Measurements from ENCODE around the gene RBFA. TPM values are rescaled to one million over a fixed set of nuclear protein-coding genes. Genes with fewer than 3 reads are reported as not detected.
"Not testable (repeated sequence)": the region's sequence is repeated elsewhere in the genome, so short reads cannot be mapped to it uniquely, and the experiment has no call there.

Gene RBFA
- total and polyA plus RNA-seq, 2 of the 13 experiments (the other 11 are each of a cell fraction or from before 2014, with no cell fraction given) = 29.7 to 42.4 TPM

- Histone ChIP-seq H3K79me2 (ENCODE audit: insufficient read depth, low read length) (peaks cover 43% of the 10 kb centered on the region), H3K9ac (ENCODE audit: insufficient read depth, low read depth, low read length) (peak overlapping the region; percentile 92), H2AFZ (ENCODE audit: low read length) (no peak overlapping the region), H4K20me1 (ENCODE audit: insufficient read depth, low read length) (peaks cover 22% of the 10 kb centered on the region), H3K4me2 (ENCODE audit: low read depth, low read length) (peak overlapping the region; percentile 97), H3K9me3 (ENCODE audit: low read length) (no peaks in the 10 kb centered on the region), H3K36me3 (replicated peaks in 1 of 2; ENCODE audit: control insufficient read depth in 1 of 2, insufficient read depth in 2 of 2, low read length in 2 of 2) (peaks cover 2 to 8% of the 10 kb centered on the region in 2 experiments; a peak in 4 of 5 replicates), H3K27me3 (ENCODE audit: control insufficient read depth in 1 of 2, insufficient read depth in 2 of 2, low read length in 2 of 2) (no peaks in the 10 kb centered on the region; a peak in 1 of 5 replicates), H3K27ac (ENCODE audit: extremely low read length, insufficient read depth, low read length) (peak overlapping the region; percentile 85), H3K4me3 (replicated peaks in 1 of 3; ENCODE audit: insufficient read depth in 1 of 3, low read depth in 2 of 3, low read length in 3 of 3) (peak overlapping the region; percentile 84 to 96 (median 85)), H3K4me1 (ENCODE audit: insufficient read depth, low read length) (peaks cover 45% of the 10 kb centered on the region)
- POLR2A ChIA-PET = interaction anchor here (0.7 to 6.1 kb wide), 8 partner anchors 22 to 120 kb away, joined by 3 to 45 read pairs (median 6); partner anchors contain the start of genes ADNP2, HSBP1L1 and RBFA
- WGBS (ENCODE audit: low lambda C conversion rate) = 17% methylated on average over 14 of the region's 14 CpGs
- FAIRE-seq (no peak), ATAC-seq (no peak), DNase-seq (ENCODE audit: low spot score) (no peak)
- in situ Hi-C loops (cut with HindIII; ENCODE audit: extremely low pct_ligation_motif_present, low pct_unique_long_range_greater_than_20kb) = loop anchor here (5.0 kb wide), 1 partner anchor 43 kb away; the partner anchor contains the start of gene RBFA
- intact Hi-C loops (cut with micrococcal nuclease; ENCODE audit: unreplicated experiment) = loop anchor here (2.0 kb wide), 3 partner anchors 38 to 116 kb away; partner anchors contain the start of genes RBFA and SLC66A2
- CTCF ChIA-PET (ENCODE audit: low intra/inter-chr PET ratio, low total read pairs) = interaction anchor here (2.1 kb wide), 1 partner anchor 54 kb away, joined by 8 read pairs; no protein-coding TSS in a partner anchor
- BruUV-seq (replicated peaks) = no TSS peak
- no peak for TF ChIP-seq ZNF530 (CRISPR knock-in tag; IDR thresholded peaks at IDR 0.05; ENCODE audit: low read depth)
- TF ChIP-seq ZBTB21 (CRISPR knock-in tag; IDR thresholded peaks at IDR 0.05) = 0 out of 2 replicates have a peak, but pooled peaks have one; percentile 13
- TF ChIP-seq CENPBD1 (CRISPR knock-in tag; IDR thresholded peaks at IDR 0.05; ENCODE audit: borderline replicate concordance, low read depth) = 0 out of 2 replicates have a peak, but pooled peaks have one; percentile 3
- TF ChIP-seq POLR2A (IDR thresholded peaks at IDR 0.05; ENCODE audit: insufficient read depth in 1 of 2, low read depth in 2 of 2, low read length in 2 of 2) = 0 out of 4 replicates have a peak, but pooled peaks of 1 of the 2 experiments have one; percentile 14
- no peak for TF ChIP-seq ZNF83 (CRISPR knock-in tag; IDR thresholded peaks at IDR 0.05; ENCODE audit: borderline replicate concordance)
- no peak for TF ChIP-seq ZBTB20 (CRISPR knock-in tag; IDR thresholded peaks at IDR 0.05; ENCODE audit: borderline replicate concordance, low read depth)
Measured at GRCh38 chr18:79989195-79989497, 45.1 kb upstream of the RBFA start.

- ChIA-PET POLR2A (no interaction called here), CTCF (ENCODE audit: low intra/inter-chr PET ratio, low total read pairs) (no interaction called here)
- Histone ChIP-seq H3K27me3 (ENCODE audit: control insufficient read depth in 1 of 2, insufficient read depth in 2 of 2, low read length in 2 of 2) (no peaks in the 10 kb centered on the region; a peak in 1 of 5 replicates), H4K20me1 (ENCODE audit: insufficient read depth, low read length) (peaks cover 5% of the 10 kb centered on the region), H3K9ac (ENCODE audit: insufficient read depth, low read depth, low read length) (no peak overlapping the region), H3K4me1 (ENCODE audit: insufficient read depth, low read length) (peaks cover 22% of the 10 kb centered on the region), H3K4me2 (ENCODE audit: low read depth, low read length) (no peak overlapping the region), H3K36me3 (replicated peaks in 1 of 2; ENCODE audit: control insufficient read depth in 1 of 2, insufficient read depth in 2 of 2, low read length in 2 of 2) (no peaks in the 10 kb centered on the region), H3K27ac (ENCODE audit: extremely low read length, insufficient read depth, low read length) (no peak overlapping the region), H3K4me3 (replicated peaks in 1 of 3; ENCODE audit: insufficient read depth in 1 of 3, low read depth in 2 of 3, low read length in 3 of 3) (no peak overlapping the region), H3K9me3 (ENCODE audit: low read length) (no peaks in the 10 kb centered on the region), H3K79me2 (ENCODE audit: insufficient read depth, low read length) (peaks cover 20% of the 10 kb centered on the region), H2AFZ (ENCODE audit: low read length) (no peak overlapping the region)
- intact Hi-C loops (cut with micrococcal nuclease; ENCODE audit: unreplicated experiment) (no loop called here), in situ Hi-C loops (cut with HindIII; ENCODE audit: extremely low pct_ligation_motif_present, low pct_unique_long_range_greater_than_20kb) (no loop called here)
- 49% methylated on average over 2 of the region's 2 CpGs for WGBS (ENCODE audit: low lambda C conversion rate)
- no TSS peak for BruUV-seq (replicated peaks)
- ATAC-seq = no peak
- FAIRE-seq = no peak
- DNase-seq (ENCODE audit: low spot score) = no peak
- TF ChIP-seq PAXIP1 (CRISPR knock-in tag; conservative IDR thresholded peaks at IDR 0.05) = no peak
Measured at GRCh38 chr18:79991494-79991893, 42.7 kb upstream of the RBFA start.

GRCh38 chr18:79999701-80000100 lies 34.5 kb upstream of the RBFA start:
- in situ Hi-C loops (cut with HindIII; ENCODE audit: extremely low pct_ligation_motif_present, low pct_unique_long_range_greater_than_20kb); H4K20me1 ChIP-seq (ENCODE audit: insufficient read depth, low read length); H3K27me3 ChIP-seq (ENCODE audit: control insufficient read depth in 1 of 2, insufficient read depth in 2 of 2, low read length in 2 of 2); H3K36me3 ChIP-seq (replicated peaks in 1 of 2; ENCODE audit: control insufficient read depth in 1 of 2, insufficient read depth in 2 of 2, low read length in 2 of 2); H2AFZ ChIP-seq (ENCODE audit: low read length); H3K4me3 ChIP-seq (replicated peaks in 1 of 3; ENCODE audit: insufficient read depth in 1 of 3, low read depth in 2 of 3, low read length in 3 of 3); BruUV-seq (replicated peaks); ATAC-seq; intact Hi-C loops (cut with micrococcal nuclease; ENCODE audit: unreplicated experiment); DNase-seq (ENCODE audit: low spot score); H3K4me2 ChIP-seq (ENCODE audit: low read depth, low read length); H3K79me2 ChIP-seq (ENCODE audit: insufficient read depth, low read length); CTCF ChIA-PET (ENCODE audit: low intra/inter-chr PET ratio, low total read pairs); FAIRE-seq; H3K27ac ChIP-seq (ENCODE audit: extremely low read length, insufficient read depth, low read length); H3K9ac ChIP-seq (ENCODE audit: insufficient read depth, low read depth, low read length): not testable (repeated sequence)
- peaks cover 16% of the 10 kb centered on the region for H3K4me1 ChIP-seq (ENCODE audit: insufficient read depth, low read length)
- peaks cover 17% of the 10 kb centered on the region for H3K9me3 ChIP-seq (ENCODE audit: low read length)
- WGBS (ENCODE audit: low lambda C conversion rate) = 58% methylated on average over 2 of the region's 2 CpGs
- POLR2A ChIA-PET = interaction anchor here (0.7 kb wide), 1 partner anchor 323 kb away, joined by 5 read pairs; no protein-coding TSS in a partner anchor

All from HepG2 (cell line).